Measurements from ENCODE around the gene TRUB1.
"Not testable (repeated sequence)": the region's sequence is repeated elsewhere in the genome, so short reads cannot be mapped to it uniquely, and the experiment has no call there.

Gene TRUB1

GRCh38 chr10:114923551-114923950, 14.4 kb upstream of the TRUB1 start:
- DNase-seq (ENCODE audit: low spot score) (no peak), FAIRE-seq (no peak)

GRCh38 chr10:114925587-114926586, 12.1 kb upstream of the TRUB1 start:
- FAIRE-seq (peak; percentile 99), DNase-seq (ENCODE audit: low spot score) (peak; percentile 98)

- no peak for FAIRE-seq
- DNase-seq (ENCODE audit: low spot score), result no peak
Observed at GRCh38 chr10:114928818-114929217, 9.2 kb upstream of the TRUB1 start.

- DNase-seq (ENCODE audit: low spot score) (no peak), FAIRE-seq (no peak)
Observed at GRCh38 chr10:114930320-114930719, 7.7 kb upstream of the TRUB1 start.

DNA sequence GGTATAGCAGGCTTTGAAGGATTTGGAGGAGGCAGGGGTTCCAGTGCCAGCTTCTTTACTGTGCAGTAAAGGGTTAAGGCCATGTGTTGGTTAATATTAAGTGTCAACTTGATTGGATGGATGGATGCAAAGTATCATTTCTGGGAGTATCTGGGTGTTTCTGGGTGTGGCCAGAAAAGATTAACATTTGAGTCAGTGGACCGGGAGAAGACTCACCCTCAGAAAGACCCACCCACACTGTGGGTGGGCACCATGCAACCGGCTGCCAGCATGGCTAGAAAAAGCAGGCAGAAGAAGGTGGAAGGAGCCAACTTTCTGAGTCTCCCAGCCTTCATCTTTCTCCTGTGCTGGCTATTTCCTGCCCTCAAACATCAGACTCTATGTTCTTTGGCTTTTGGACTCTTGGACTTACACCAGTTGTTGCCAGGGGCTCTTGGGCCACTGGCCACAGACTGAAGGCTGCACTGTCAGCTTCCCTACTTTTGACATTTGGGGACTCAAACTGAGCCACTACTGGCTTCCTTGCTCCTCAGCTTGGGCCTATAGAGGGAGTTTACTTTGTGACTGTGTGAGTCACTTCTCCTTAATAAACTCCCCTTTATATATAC, 6.8 kb upstream of the TRUB1 start:
- FAIRE-seq, result no peak
- no peak for DNase-seq (ENCODE audit: low spot score)

DNA sequence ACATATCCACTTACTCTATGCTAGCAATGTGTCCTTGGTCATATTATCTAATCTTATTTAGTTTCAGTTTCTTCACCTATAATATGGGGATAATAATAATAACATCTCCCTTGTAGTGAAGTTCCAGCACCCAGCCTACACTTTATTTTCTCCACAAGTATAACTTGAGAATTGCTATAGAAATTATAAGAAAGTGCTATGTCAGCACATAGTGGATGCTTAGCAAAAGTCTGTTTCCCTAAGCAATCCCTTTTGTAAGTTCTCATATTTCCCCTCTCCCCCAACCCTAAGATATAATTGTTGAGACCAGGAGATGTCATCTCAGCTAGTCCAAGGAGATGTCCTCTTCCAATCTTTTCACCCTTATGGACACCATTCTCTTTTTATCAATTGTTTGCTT, 5.8 kb upstream of the TRUB1 start:
- FAIRE-seq (no peak), DNase-seq (ENCODE audit: low spot score) (no peak)

DNA sequence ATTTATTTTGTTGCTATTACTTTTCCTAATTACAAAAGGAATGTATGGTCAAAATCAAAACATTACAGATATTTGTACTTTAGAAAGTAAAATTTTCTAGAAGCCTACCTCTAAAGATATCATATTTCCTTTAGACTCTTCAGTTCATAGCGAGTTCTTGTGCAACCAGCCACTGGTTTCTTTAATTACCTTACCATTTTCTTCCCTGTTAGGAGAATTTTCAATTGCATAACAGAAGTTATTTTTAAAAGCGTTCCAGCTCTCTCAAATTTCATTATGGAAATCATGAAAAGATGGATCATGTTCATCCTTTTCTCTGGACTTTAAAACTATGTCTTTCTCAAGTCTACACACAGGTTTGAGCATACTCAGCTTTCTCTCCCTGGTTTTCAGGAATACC, 5.0 kb upstream of the TRUB1 start:
- DNase-seq (ENCODE audit: low spot score), result no peak
- no peak for FAIRE-seq

- FAIRE-seq (no peak), DNase-seq (ENCODE audit: low spot score) (no peak)
Observed at GRCh38 chr10:114933588-114933987, 4.4 kb upstream of the TRUB1 start.

- DNase-seq (ENCODE audit: low spot score); FAIRE-seq: not testable (repeated sequence)
Observed at GRCh38 chr10:114933995-114934394, 4.0 kb upstream of the TRUB1 start.

GRCh38 chr10:114938856-114939193, 830 bp downstream of the TRUB1 start:
- FAIRE-seq (no peak), DNase-seq (ENCODE audit: low spot score) (no peak)

DNA sequence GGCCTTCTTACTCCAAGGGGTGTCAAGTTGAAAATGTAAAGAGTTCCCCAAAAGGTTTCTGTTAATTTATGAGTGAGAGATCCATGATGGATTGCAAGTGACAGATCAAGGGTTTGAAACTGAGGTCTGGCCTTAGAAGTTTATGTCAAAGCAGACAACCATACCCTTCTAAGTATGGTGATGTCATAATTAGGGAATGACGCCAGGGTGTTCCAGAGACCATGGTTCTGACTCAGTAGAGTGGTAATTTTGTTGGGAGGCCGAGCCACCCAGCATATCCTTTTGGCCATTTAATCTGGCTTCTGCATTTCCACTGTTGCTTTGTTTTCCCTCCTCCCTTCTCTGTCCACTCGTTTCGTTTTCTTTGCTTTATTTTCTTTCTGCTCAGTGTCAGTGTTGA, 2.7 kb downstream of the TRUB1 start:
- FAIRE-seq (no peak), DNase-seq (ENCODE audit: low spot score) (peak; percentile 30)

DNA sequence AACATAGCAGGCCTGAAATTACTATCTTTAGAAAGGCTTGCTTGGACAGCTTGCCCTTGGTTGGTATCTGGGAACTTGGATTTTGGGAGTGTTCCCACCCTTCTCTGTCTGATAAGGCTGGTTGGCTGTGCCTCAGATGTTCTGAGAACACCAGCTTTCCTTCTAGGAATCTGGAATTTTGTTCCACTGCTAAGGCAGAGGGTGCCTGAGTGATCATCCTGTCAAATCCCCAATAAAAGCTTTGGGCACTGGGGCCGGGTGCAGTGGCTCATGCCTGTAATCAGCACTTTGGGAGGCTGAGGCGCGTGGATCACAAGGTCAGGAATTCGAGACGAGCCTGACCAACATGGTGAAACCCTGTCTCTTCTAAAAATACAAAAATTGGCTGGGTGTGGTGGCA, 5.0 kb downstream of the TRUB1 start:
- DNase-seq (ENCODE audit: low spot score) (no peak), FAIRE-seq (no peak)

GRCh38 chr10:114953047-114953446, 15.1 kb downstream of the TRUB1 start:
- FAIRE-seq (no peak), DNase-seq (ENCODE audit: low spot score) (no peak)

DNA sequence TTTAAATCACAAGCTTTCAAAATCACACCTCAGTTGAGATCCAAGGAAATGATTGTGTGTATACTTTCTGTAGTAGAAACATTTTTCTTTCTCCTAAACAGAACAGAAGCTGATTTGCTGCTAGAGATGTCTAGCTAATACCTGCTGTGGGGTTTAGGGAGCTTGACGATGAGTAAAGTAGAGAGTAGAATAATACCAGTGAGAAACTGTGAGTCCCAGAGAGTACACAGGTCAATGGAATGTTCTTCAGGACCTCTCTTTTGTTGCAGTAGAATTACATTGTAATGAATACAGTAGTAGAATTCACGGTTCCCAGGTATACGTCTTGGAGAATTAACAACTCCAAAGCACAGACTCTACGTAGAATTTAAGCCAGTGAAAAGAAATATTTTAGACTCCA, 18.0 kb downstream of the TRUB1 start:
- FAIRE-seq (no peak), DNase-seq (ENCODE audit: low spot score) (no peak)

DNA sequence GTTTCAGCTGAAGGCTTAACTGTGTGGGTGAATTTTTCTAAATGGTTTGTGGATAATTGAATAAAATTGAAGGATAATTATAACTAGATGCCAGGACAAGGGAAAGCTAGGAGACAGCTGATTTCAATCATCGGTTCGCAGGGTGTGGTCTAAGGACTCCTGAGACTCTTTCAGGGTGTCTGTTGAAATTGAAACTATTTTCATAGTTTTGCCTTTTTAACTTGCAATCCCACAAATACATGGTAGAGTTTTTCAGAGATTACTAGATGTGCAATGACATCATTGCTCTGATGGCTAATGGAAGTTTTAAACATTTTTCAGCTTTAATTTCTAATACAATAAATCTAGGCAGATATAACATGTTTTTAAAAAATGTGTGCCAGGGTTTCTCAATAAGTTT, 18.5 kb downstream of the TRUB1 start:
- no peak for DNase-seq (ENCODE audit: low spot score)

GRCh38 chr10:114957122-114957521, 19.1 kb downstream of the TRUB1 start:
- FAIRE-seq (no peak), DNase-seq (ENCODE audit: low spot score) (no peak)

More for the DNA sequence above, 18.5 kb downstream of the TRUB1 start:
- no peak for FAIRE-seq

DNA sequence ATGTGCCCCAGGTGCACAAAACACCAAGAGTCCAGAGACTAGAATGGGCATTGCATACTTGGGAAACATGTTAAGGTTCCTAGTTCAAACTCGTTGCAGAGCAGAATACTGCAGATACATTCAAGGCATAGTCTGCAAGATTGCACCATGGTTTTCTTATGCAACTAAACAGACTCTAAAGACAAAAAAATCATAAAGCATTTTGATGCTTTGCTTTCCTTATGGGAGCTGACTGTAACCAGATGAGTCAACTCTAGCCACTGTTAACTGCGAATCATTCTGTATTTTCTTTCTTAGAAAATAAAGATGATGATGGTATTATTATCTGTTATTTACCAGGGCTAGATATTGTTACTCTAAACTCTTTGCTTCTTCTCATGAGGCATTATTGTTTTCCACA, 19.7 kb downstream of the TRUB1 start:
- no peak for DNase-seq (ENCODE audit: low spot score)
- FAIRE-seq, result no peak

- no peak for DNase-seq (ENCODE audit: low spot score)
- no peak for FAIRE-seq
Observed at GRCh38 chr10:114962441-114962840, 24.4 kb downstream of the TRUB1 start.

DNA sequence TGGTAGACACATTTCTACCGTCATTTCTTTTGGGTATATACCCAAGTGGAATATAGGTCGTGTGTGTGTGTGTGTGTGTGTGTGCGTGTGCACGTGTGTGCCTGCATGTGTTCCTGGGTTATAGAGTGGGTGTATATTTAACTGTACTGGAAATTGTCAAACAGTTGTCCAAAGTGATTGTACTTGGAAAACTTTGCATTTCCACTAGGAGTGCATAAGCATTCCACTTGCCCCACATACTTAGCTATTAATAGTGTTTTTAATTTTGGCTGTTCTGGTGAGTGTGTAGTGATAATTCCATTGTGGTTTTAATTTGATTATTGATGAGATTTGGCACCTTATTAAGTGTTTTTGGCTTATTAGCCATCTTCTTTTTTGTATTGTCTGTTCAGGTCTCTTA, 25.9 kb downstream of the TRUB1 start:
- no peak for DNase-seq (ENCODE audit: low spot score)
- FAIRE-seq, result no peak

DNA sequence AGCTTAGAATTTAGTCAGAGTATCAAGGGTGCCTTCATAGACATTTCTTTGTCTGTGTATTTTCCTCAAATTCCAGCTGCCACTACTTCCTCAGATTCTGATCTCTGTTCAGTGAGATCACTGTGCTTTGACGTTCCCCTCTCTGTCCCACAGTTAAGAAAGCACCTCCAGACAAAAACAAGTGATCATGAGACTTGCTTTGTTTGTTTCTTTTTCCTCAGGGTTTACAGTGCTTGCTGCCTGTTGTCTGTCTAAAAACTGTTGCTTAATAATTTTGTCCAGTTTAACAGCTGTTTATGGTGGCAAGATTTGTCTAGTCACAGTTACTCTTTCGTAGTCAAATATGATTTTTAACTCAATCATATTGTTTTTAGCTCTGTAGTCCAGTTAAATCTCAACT, 29.1 kb downstream of the TRUB1 start:
- DNase-seq (ENCODE audit: low spot score) (no peak), FAIRE-seq (no peak)

GRCh38 chr10:114970515-114970914, 32.5 kb downstream of the TRUB1 start:
- DNase-seq (ENCODE audit: low spot score) (no peak), FAIRE-seq (no peak)

- DNase-seq (ENCODE audit: low spot score) (no peak), FAIRE-seq (no peak)
Observed at GRCh38 chr10:114973306-114973705, 35.3 kb downstream of the TRUB1 start.

GRCh38 chr10:114973997-114974396, 36.0 kb downstream of the TRUB1 start:
- FAIRE-seq (no peak), DNase-seq (ENCODE audit: low spot score) (no peak)
